GM12878 (cell line): ENCODE results near the gene ITGB2. TPM values are rescaled to one million over a fixed set of nuclear protein-coding genes. Genes with fewer than 3 reads are reported as not detected.

ENCODE experiments used
- ATAC-seq: fragments of 200-7000 bp; cut with Tn5 transposase; 3 replicates; pipeline ENCODE4 v1.9.1; 2020; ENCODE audit warnings: mild to moderate bottlenecking, moderate library complexity
- BruUV-seq: library from RNA; stranded (reverse); fragments of 400-500 nt; replicated peaks from 2 replicates; lab custom pipeline; 2021; lab: Mats Ljungman, UMichigan
- CTCF ChIA-PET: fragments of 300-600 bp; sonication (Branson Sonifier 250); formaldehyde crosslinking; extraction: SDS; loops from one replicate; lab custom pipeline; 2021; ENCODE audit warnings: inconsistent platforms; lab: Yijun Ruan, JAX
- POLR2A ChIA-PET: fragments of 350-600 bp; formaldehyde crosslinking; extraction: SDS; loops from one replicate; lab custom pipeline; 2021; ENCODE audit warnings: inconsistent platforms; lab: Charles Lee
- RAD21 ChIA-PET: fragments of 300-600 bp; sonication (Branson Sonifier 250); formaldehyde crosslinking; loops from one replicate; lab custom pipeline; 2023; ENCODE audit warnings: antibody characterized with exemption; ENCODE audit not compliant: unreplicated experiment; lab: Charles Lee
- SMC1A ChIA-PET: fragments of 300-600 bp; sonication (Branson Sonifier 250); formaldehyde crosslinking; loops from one replicate; lab custom pipeline; 2023; ENCODE audit not compliant: unreplicated experiment, uncharacterized antibody; lab: Charles Lee
- DNase-seq: peaks from one replicate; pipeline ENCODE4 v3.0.0-alpha.2; 2011; ENCODE audit warnings: low read depth, low spot score
- FAIRE-seq: peaks from 3 replicates; lab custom pipeline; 2011; peaks lifted over from hg19 to GRCh38; lab: Jason Lieb, UNC
- H2AFZ ChIP-seq: 2 replicates; pipeline ENCODE4 v1.6.0; 2011; ENCODE audit warnings: low read depth, low read length, control low read depth; ENCODE audit not compliant: control insufficient read depth
- H3K27ac ChIP-seq: 2 replicates; pipeline ENCODE4 v1.5.1; 2011; ENCODE audit warnings: control low read depth; ENCODE audit not compliant: control insufficient read depth, insufficient read depth
- H3K27me3 ChIP-seq, 2 experiments: replicated peaks in 1 of 2; 2 replicates each; pipeline versions ENCODE4 v1.6.0 to v1.6.1; 2011; ENCODE audit warnings: low read length in 1 of 2; ENCODE audit not compliant: control insufficient read depth in 2 of 2, insufficient read depth in 2 of 2
- H3K36me3 ChIP-seq, 2 experiments: 2 replicates each; pipeline ENCODE4 v1.5.1; 2011; ENCODE audit warnings: low read length in 1 of 2; ENCODE audit not compliant: control insufficient read depth in 2 of 2, insufficient read depth in 2 of 2
- H3K4me1 ChIP-seq: 2 replicates; pipeline ENCODE4 v1.6.1; 2011; ENCODE audit warnings: mild to moderate bottlenecking, low read length, moderate library complexity, mixed read lengths; ENCODE audit not compliant: control insufficient read depth, insufficient read depth
- H3K4me2 ChIP-seq: 2 replicates; pipeline ENCODE4 v1.6.0; 2011; ENCODE audit warnings: control low read depth; ENCODE audit not compliant: control insufficient read depth, insufficient read depth
- H3K4me3 ChIP-seq: fragments of 200-600 bp; sonication (generic); 2 replicates; pipeline ENCODE4 v1.5.1; 2016
- H3K79me2 ChIP-seq: 2 replicates; pipeline ENCODE4 v1.6.0; 2011; ENCODE audit warnings: low read length; ENCODE audit not compliant: control insufficient read depth, insufficient read depth
- H3K9ac ChIP-seq: 2 replicates; pipeline ENCODE4 v1.8.0; 2011; ENCODE audit warnings: low read length, control low read depth, mixed read lengths; ENCODE audit not compliant: control insufficient read depth, insufficient read depth
- H3K9me3 ChIP-seq: replicated peaks from 3 replicates; pipeline ENCODE4 v1.5.1; 2011; ENCODE audit warnings: mild to moderate bottlenecking, low read length; ENCODE audit not compliant: control insufficient read depth, insufficient read depth
- H4K20me1 ChIP-seq: 2 replicates; pipeline ENCODE4 v1.6.0; 2011; ENCODE audit not compliant: control insufficient read depth, insufficient read depth
- BHLHE40 ChIP-seq, 2 experiments: fragments of 450-650 bp in 1 of 2; IDR thresholded peaks; 2 replicates each; pipeline ENCODE4 v1.6.1; 2011 to 2017; ENCODE audit warnings: low read depth in 2 of 2, borderline replicate concordance in 1 of 2, improper control_type of control experiment in 1 of 2, low read length in 1 of 2, mild to moderate bottlenecking in 1 of 2
- EZH2 ChIP-seq: IDR thresholded peaks from 2 replicates; pipeline ENCODE4 v1.6.1; 2012; ENCODE audit warnings: low read depth, mild to moderate bottlenecking, control low read depth, inconsistent platforms, low read length, borderline replicate concordance; ENCODE audit not compliant: control insufficient read depth
- HDGF ChIP-seq: fragments of 450-650 bp; IDR thresholded peaks from 2 replicates; pipeline ENCODE4 v1.6.1; 2016; ENCODE audit warnings: antibody characterized with exemption
- IRF5 ChIP-seq: fragments of 450-650 bp; IDR thresholded peaks from 2 replicates; pipeline ENCODE4 v1.6.1; 2017; ENCODE audit warnings: borderline replicate concordance
- KLF5 ChIP-seq: fragments of 450-650 bp; IDR thresholded peaks from 2 replicates; pipeline ENCODE4 v1.6.1; 2014; ENCODE audit warnings: mild to moderate bottlenecking; ENCODE audit not compliant: partially characterized antibody
- MYB ChIP-seq: fragments of 150-350 bp; IDR thresholded peaks from 2 replicates; pipeline ENCODE4 v1.6.1; 2014; ENCODE audit warnings: mild to moderate bottlenecking, low read depth, low read length, borderline replicate concordance
- NR2C1 ChIP-seq: fragments of 450-650 bp; IDR thresholded peaks from 2 replicates; pipeline ENCODE4 v1.6.1; 2017; ENCODE audit warnings: antibody characterized with exemption, mild to moderate bottlenecking, moderate library complexity
- SMC3 ChIP-seq: IDR thresholded peaks from 2 replicates; pipeline ENCODE4 v1.6.1; 2011; ENCODE audit warnings: low read length, improper control_type of control experiment, borderline replicate concordance
- YY1 ChIP-seq: IDR thresholded peaks from 2 replicates; pipeline ENCODE4 v1.6.1; 2011; ENCODE audit warnings: low read depth, mild to moderate bottlenecking, low read length
- WGBS: methylation state at CpG from one replicate; pipeline ENCODE4 v1.1.6; 2016; ENCODE audit warnings: low lambda C conversion rate; ENCODE audit not compliant: insufficient replicate concordance, insufficient coverage; ENCODE audit errors: missing lambda C conversion rate; 5-methylcytosine and 5-hydroxymethylcytosine counted together
- in situ Hi-C: fragments of 300-500 bp; cut with MboI; formaldehyde crosslinking; loops from 9 replicates; pipeline ENCODE4 v1.14.3; 2018; ENCODE audit warnings: mixed read lengths
- intact Hi-C: fragments of 100-400 bp; cut with micrococcal nuclease; formaldehyde crosslinking; loops from one replicate; pipeline ENCODE4 v1.14.2; 2022; ENCODE audit not compliant: unreplicated experiment
- polyA plus RNA-seq, 11 experiments: library from polyadenylated mRNA; depleted of rRNA in 4 of 11; unstranded in 6 of 11; stranded (reverse) in 5 of 11; fragments of >200 nt; fragmentation: Nextera tagmentation in 4 of 11; fragmentation: Illumina TruSeq in 1 of 11; extraction: Ambion mirVana in 4 of 11; extraction: Trizol in 1 of 11; gene quantifications; 1 replicate in 1 of 11; 2 replicates in 10 of 11; pipeline versions ENCODE4 v1.2.1 to v1.2.3, GENCODE V29; 2011 to 2016; ENCODE audit warnings: inconsistent platforms in 2 of 11, missing spikeins in 2 of 11, low read depth in 1 of 11
- total RNA-seq, 4 experiments: library from RNA; depleted of rRNA in 3 of 4; stranded (reverse); fragments of >200 nt in 3 of 4; fragmentation: Illumina TruSeq in 1 of 4; extraction: Trizol in 1 of 4; gene quantifications; 2 replicates each; pipeline versions ENCODE4 v1.2.1 to v1.2.3, GENCODE V29; 2013 to 2021
- TF ChIP-seq, protein P1 (sequence below): fragments of 150-350 bp; IDR thresholded peaks from 2 replicates; pipeline ENCODE4 v1.6.1; 2016; ENCODE audit warnings: low read depth, low read length
- TF ChIP-seq, protein P2 (sequence below): IDR thresholded peaks from 2 replicates; pipeline ENCODE4 v1.6.1; 2012; ENCODE audit warnings: improper control_type of control experiment, low read depth, low read length; ENCODE audit not compliant: insufficient replicate concordance

Gene ITGB2
- total and polyA plus RNA-seq, 10 of the 15 experiments (the other 5 are each of a cell fraction or from before 2014, with no cell fraction given) = 8.0 to 172 (median 58.9) TPM

DNA sequence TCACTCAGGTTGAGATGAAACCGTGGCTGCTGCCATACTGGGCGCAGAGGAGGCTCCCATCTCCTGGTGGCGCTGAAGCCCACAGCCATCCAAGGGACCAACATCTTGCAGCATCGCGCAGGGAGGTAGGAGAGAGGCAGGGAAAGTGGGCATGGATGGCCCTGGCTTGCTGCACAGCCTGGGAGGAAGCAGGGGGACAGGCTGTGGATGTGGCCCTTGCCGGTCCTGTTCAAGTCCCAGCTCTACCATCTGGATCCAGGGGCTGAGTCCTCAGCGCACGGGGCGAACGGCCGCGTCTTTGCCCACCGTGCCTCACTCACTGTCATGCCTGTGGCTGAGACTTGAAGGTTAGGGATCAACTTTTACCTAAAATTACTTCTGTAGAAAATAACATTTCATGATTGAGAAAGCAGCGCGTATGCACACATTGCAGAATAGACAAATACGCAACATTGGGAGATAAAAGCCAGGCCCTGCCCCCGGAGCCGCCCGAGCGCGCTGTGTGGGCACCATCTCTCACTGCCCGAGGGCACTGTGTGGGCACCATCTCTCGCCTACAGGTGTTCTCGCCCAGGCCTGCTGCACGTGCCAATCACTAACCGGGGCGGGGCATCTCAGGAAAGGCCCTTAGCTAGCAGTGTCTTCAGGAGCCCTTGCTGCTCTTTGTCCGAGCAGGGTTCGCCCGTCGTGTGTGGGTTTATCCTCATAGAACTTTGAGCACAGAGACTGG, 30.7 kb upstream of the ITGB2 start:
- CTCF ChIA-PET = interaction anchor here (2.0 to 11.8 kb wide), 5 partner anchors 175 to 187 kb away, joined by 11 to 235 read pairs (median 47); no protein-coding TSS in a partner anchor

More for the DNA sequence above, 30.7 kb upstream of the ITGB2 start:
- Histone ChIP-seq H3K4me1 (no peaks in the 10 kb centered on the region), H4K20me1 (peaks cover 6% of the 10 kb centered on the region; the same call in 1 of the 2 replicates), H3K4me2 (no peak overlapping the region), H3K4me3 (no peak overlapping the region), H3K9me3 (no peaks in the 10 kb centered on the region), H3K9ac (no peak overlapping the region), H3K36me3 (peaks cover 6 to 36% of the 10 kb centered on the region in 2 experiments; a peak in 3 of 4 replicates), H2AFZ (no peak overlapping the region), H3K79me2 (peaks cover 5% of the 10 kb centered on the region), H3K27me3 (no peaks in the 10 kb centered on the region), H3K27ac (no peak overlapping the region)
- TF ChIP-seq NR2C1 (no peak), MYB (no peak), IRF5 (no peak), KLF5 (no peak), BHLHE40 (IDR thresholded peaks at IDR 0.05; ENCODE audit: borderline replicate concordance in 1 of 2, low read depth in 2 of 2, low read length in 1 of 2) (no peak), SMC3 (no peak), HDGF (no peak), EZH2 (no peak), YY1 (no peak)
- TF ChIP-seq, protein P1, sequence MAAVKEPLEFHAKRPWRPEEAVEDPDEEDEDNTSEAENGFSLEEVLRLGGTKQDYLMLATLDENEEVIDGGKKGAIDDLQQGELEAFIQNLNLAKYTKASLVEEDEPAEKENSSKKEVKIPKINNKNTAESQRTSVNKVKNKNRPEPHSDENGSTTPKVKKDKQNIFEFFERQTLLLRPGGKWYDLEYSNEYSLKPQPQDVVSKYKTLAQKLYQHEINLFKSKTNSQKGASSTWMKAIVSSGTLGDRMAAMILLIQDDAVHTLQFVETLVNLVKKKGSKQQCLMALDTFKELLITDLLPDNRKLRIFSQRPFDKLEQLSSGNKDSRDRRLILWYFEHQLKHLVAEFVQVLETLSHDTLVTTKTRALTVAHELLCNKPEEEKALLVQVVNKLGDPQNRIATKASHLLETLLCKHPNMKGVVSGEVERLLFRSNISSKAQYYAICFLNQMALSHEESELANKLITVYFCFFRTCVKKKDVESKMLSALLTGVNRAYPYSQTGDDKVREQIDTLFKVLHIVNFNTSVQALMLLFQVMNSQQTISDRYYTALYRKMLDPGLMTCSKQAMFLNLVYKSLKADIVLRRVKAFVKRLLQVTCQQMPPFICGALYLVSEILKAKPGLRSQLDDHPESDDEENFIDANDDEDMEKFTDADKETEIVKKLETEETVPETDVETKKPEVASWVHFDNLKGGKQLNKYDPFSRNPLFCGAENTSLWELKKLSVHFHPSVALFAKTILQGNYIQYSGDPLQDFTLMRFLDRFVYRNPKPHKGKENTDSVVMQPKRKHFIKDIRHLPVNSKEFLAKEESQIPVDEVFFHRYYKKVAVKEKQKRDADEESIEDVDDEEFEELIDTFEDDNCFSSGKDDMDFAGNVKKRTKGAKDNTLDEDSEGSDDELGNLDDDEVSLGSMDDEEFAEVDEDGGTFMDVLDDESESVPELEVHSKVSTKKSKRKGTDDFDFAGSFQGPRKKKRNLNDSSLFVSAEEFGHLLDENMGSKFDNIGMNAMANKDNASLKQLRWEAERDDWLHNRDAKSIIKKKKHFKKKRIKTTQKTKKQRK = no peak
- TF ChIP-seq, protein P2, sequence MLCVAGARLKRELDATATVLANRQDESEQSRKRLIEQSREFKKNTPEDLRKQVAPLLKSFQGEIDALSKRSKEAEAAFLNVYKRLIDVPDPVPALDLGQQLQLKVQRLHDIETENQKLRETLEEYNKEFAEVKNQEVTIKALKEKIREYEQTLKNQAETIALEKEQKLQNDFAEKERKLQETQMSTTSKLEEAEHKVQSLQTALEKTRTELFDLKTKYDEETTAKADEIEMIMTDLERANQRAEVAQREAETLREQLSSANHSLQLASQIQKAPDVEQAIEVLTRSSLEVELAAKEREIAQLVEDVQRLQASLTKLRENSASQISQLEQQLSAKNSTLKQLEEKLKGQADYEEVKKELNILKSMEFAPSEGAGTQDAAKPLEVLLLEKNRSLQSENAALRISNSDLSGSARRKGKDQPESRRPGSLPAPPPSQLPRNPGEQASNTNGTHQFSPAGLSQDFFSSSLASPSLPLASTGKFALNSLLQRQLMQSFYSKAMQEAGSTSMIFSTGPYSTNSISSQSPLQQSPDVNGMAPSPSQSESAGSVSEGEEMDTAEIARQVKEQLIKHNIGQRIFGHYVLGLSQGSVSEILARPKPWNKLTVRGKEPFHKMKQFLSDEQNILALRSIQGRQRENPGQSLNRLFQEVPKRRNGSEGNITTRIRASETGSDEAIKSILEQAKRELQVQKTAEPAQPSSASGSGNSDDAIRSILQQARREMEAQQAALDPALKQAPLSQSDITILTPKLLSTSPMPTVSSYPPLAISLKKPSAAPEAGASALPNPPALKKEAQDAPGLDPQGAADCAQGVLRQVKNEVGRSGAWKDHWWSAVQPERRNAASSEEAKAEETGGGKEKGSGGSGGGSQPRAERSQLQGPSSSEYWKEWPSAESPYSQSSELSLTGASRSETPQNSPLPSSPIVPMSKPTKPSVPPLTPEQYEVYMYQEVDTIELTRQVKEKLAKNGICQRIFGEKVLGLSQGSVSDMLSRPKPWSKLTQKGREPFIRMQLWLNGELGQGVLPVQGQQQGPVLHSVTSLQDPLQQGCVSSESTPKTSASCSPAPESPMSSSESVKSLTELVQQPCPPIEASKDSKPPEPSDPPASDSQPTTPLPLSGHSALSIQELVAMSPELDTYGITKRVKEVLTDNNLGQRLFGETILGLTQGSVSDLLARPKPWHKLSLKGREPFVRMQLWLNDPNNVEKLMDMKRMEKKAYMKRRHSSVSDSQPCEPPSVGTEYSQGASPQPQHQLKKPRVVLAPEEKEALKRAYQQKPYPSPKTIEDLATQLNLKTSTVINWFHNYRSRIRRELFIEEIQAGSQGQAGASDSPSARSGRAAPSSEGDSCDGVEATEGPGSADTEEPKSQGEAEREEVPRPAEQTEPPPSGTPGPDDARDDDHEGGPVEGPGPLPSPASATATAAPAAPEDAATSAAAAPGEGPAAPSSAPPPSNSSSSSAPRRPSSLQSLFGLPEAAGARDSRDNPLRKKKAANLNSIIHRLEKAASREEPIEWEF = no peak
- FAIRE-seq = no peak
- DNase-seq = no peak
- SMC1A ChIA-PET = interaction anchor here (1.5 to 12.3 kb wide), 4 partner anchors 11 to 179 kb away, joined by 4 to 153 read pairs (median 7); no protein-coding TSS in a partner anchor
- intact Hi-C loops = no loop called here
- in situ Hi-C loops = no loop called here
- no peak for ATAC-seq
- POLR2A ChIA-PET = no interaction called here
- TSS peak; percentile 19 for BruUV-seq
- RAD21 ChIA-PET = interaction anchor here (2.3 to 11.2 kb wide), 3 partner anchors 151 to 187 kb away, joined by 8 to 141 read pairs (median 104); no protein-coding TSS in a partner anchor
- 91% methylated on average over 31 of the region's 31 CpGs for WGBS
